Colonic mucosa (tissue), 4 donors: Measurements from ENCODE around the gene EPAS1. TPM values are rescaled to one million over a fixed set of nuclear protein-coding genes. Genes with fewer than 3 reads are reported as not detected.

Source experiments
- DNase-seq: peaks from one replicate; pipeline ENCODE4 v3.0.0-alpha.2; 2020
- H3K27ac ChIP-seq: fragments of 200-600 bp; one replicate; pipeline ENCODE4 v1.8.0; 2021
- H3K27me3 ChIP-seq: fragments of 200-600 bp; one replicate; pipeline ENCODE4 v1.8.0; 2021
- H3K36me3 ChIP-seq: fragments of 200-600 bp; one replicate; pipeline ENCODE4 v1.8.0; 2021
- H3K4me1 ChIP-seq: fragments of 200-600 bp; one replicate; pipeline ENCODE4 v1.8.0; 2021; ENCODE audit warnings: mild to moderate bottlenecking
- H3K4me3 ChIP-seq: fragments of 200-600 bp; one replicate; pipeline ENCODE4 v1.8.0; 2021
- H3K9ac ChIP-seq, 2 donors: one replicate each; pipeline ENCODE4 v1.7.0; 2013; ENCODE audit warnings: control low read depth in 2 of 2, low read depth in 2 of 2, low read length in 2 of 2
- H3K9me3 ChIP-seq: fragments of 200-600 bp; one replicate; pipeline ENCODE4 v1.8.0; 2021
- CTCF ChIP-seq: fragments of 200-600 bp; IDR thresholded peaks from one replicate; pipeline ENCODE4 v1.8.0; 2022; ENCODE audit warnings: antibody characterized with exemption, mild to moderate bottlenecking
- intact Hi-C: fragments of 100-400 bp; cut with DNase I; formaldehyde crosslinking; loops from one replicate; pipeline ENCODE4 v1.14.1; 2022
- total RNA-seq, 2 donors: library from RNA; stranded (reverse); fragmentation: NEBNext Ultra II Directional in 1 of 2; extraction: Animal tissue kit (Norgen Biotek cat#: 25700) in 1 of 2; gene quantifications; one replicate each; pipeline ENCODE4 v1.2.1, GENCODE V29; 2021
- donor health status: healthy.
- donor health status: DM: no; HTN: no; CAD: no.
- donor health status: DM: no; HTN: no; CAD: no.

EPAS1 gene
- total RNA-seq, 2 donors from 2014 or later: 116 to 140 TPM

- H3K4me3 ChIP-seq: no peak overlapping the region
Observed at GRCh38 chr2:46435796-46436360, 138.7 kb downstream of the EPAS1 start.

More at GRCh38 chr2:46435796-46436360, 138.7 kb downstream of the EPAS1 start:
- Histone ChIP-seq H3K9me3 (no peaks in the 10 kb centered on the region), H3K27ac (no peak overlapping the region), H3K9ac (no peak overlapping the region), H3K36me3 (no peaks in the 10 kb centered on the region), H3K27me3 (no peaks in the 10 kb centered on the region), H3K4me1 (no peaks in the 10 kb centered on the region)
- intact Hi-C loops: no loop called here
- no peak for DNase-seq
- no peak for TF ChIP-seq CTCF

Other genes with a start within 250 kb of the EPAS1 start
- not detected for gene TMEM247, start 182.2 kb downstream of the EPAS1 start, total RNA-seq
- gene RHOQ, start 245.1 kb downstream of the EPAS1 start, total RNA-seq: 10 to 100 TPM in 1 of 2 donors, 1 to 10 TPM in 1; 7.0 to 22.5 TPM
- 1 to 10 TPM; 1.5 to 3.6 TPM for gene ATP6V1E2, start 245.2 kb downstream of the EPAS1 start, total RNA-seq